Astrocyte (in vitro differentiated cells and primary cell): ENCODE measurements around the gene RPS6KA4.
A peak's percentile ranks its signal among the peaks of the same experiment; 100 is the strongest.

Experiments used
- CTCF ChIP-seq: IDR thresholded peaks from 2 replicates; pipeline ENCODE4 v1.5.1; 2011; ENCODE audit warnings: low read depth, mild to moderate bottlenecking, inconsistent platforms, low read length, moderate library complexity; ENCODE audit not compliant: insufficient read depth
- EZH2 ChIP-seq: IDR thresholded peaks from 2 replicates; pipeline ENCODE4 v1.6.1; 2012; ENCODE audit warnings: mild to moderate bottlenecking, low read length, inconsistent platforms; ENCODE audit not compliant: insufficient read depth

GRCh38 chr11:64356498-64357411, 2.2 kb upstream of the RPS6KA4 start:
- TF ChIP-seq CTCF (peak; percentile 36), EZH2 (no peak)
